ENCODE measurements around the gene CDR2L.
"Not testable (repeated sequence)": the region's sequence is repeated elsewhere in the genome, so short reads cannot be mapped to it uniquely, and the experiment has no call there.

The CDR2L gene

DNA sequence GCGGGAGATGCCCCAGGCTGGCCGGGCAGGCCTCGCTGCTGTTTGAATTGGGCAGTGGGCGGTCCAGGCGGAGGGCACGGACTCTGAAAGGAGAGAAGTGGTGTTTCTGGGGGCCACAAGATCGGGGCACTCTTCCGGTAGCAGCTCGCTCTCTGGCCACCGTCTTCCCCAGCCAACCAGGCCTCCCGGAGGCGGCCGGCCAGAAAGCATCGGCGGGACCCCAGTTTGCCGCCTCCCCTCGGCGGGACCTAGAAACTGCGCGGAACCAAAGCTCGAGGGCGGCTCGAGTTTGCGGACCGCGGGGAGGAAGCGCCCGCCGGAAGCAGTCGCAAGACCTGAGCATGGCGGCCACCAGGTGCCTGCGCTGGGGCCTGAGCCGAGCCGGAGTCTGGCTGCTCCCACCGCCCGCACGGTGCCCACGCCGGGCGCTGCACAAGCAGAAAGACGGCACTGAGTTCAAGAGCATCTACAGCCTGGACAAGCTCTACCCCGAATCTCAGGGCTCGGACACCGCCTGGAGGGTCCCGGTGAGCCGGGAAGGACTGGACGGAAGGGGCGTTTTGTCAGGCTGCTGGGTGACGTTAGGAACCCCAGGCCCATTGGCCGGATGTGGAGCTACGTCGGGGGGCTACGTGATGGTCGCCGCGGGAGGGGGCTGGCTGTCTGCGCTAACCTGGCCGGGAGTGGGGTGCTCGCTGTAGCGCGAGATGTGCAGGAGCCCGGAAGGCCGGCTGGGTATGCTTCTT, 25.1 kb downstream of the CDR2L start, which contains the start of gene MRPL58:
TSS of gene MRPL58 (plus strand) at position 325 of the 746 bp plus-strand sequence. CDS start at position 342, 17 bp downstream.
- peak; percentile 75 to 86 for DNase-seq

DNA sequence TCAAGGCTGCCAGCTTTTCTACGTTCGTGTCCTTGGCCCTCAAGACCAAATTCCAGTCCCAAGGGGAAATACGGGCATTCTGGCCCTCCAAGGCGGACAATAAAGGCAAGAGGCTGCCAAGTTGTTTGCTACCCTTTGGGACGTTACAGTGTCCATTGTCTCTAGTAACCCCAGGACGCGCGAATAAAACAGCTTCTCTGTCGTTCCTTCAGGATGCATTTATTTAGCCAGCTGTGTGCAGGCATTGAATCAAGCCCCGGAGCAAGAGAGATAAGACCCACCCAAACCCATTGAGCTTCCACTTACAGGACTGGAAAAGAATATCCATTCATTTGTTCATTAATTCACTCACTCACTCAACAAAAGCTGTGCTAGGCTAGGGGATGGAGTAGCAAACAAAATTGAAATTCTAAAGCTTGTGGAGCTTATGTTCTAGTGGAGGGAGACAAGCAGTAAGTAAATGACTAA, 25.7 kb downstream of the CDR2L start:
- DNase-seq = no peak

DNA sequence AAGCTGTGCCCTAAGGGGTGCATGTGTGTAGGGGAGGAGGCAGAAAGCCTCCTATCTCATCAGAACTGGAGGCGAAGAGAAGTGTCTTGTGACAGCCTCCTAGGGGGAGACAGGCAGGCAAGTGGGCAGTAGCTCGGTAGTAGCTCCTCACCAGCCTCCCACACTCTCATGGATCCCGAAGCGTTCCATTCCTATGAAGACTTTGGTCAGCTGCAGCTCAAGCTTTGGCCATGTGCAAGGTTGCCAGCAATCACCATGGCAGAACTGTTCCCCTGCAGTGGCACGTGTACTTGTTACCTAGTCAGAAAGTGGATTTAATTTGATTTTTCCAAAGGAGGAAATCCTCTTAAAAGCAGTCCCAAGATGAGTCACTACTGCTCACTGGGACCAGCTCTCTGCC, 31.7 kb downstream of the CDR2L start:
- no peak for DNase-seq

DNA sequence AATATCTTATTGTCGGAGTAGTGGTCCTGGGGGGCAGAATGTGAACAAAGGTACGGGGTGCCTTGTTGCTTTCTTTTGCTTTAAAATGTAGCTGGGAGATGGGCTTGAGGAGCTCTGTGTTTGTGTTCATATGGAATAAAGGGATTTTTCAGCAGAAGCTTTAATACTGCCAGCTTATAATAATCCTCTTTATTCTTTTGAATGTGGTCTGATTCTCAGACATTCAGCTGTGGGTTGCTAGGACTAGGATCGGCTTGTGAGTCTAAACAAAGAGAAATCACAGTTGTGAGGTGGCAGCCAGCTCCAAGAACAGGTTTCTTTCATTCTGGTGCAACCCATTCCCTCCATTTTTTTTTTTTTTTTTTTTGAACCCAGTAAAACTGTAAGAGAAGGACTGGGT, 32.3 kb downstream of the CDR2L start:
- DNase-seq = no peak

DNA sequence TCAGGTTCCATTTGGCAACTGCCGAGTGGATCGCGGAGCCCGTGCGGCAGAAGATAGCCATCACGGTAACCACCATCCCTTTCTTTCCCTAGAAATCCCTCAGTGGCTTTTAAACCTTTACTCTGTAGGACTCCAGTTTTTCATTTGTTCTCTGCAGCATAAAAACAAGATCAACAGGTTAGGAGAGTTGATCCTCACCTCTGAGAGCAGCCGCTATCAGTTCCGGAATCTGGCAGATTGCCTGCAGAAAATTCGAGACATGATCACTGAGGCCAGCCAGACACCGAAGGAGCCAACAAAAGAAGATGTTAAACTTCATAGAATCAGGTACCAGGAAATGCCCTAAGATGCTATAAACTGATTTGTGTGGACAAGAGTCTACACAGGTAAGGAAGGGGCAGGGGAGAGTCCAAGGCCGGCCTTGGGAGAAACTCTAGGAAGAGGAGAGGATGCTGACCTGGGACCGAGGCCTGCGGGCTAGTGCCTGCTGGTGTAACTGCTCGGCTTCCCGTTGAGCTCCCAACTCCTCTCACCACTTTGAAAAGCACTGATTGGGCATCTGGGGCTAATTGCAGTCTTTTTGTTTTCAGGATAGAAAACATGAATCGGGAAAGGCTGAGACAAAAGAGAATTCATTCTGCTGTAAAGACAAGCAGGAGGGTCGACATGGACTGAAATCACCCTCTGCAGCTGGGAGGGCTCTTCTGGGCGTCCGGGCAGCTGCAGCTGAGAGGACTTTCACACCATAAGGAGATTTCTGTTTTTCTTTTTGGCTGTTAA, 33.1 kb downstream of the CDR2L start:
- no peak for DNase-seq

DNA sequence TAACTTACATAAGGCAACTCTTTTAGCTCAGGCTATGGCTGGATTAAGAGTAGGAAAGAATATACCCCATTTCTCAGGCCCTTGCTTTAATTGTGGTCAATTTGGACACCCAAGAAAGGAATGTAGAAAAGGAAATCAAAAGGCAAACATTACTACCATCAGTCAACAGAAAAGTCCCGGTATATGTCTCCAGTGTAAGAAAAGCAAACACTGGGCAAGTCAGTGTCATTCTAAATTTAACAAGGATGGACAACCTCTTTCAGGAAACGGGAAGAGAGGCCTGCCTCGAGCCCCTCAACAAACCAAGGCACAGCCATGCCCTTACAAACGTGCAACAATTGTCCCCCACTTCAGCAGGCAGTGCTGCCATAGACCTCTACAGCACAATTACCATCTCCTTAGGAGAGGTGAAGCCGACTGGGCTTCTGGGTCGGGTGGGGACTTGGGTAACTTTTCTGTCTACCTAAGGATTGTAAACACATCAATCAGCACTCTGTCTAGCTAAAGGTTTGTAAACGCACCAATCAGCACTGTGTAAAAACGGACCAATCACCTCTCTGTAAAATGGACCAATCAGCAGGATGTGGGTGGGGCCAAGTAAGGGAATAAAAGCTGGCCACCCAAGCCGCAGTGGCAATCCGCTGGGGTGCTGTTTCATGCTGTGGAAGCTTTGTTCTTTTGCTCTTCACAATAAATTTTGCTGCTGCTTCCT, 37.4 kb downstream of the CDR2L start:
- DNase-seq = no peak

DNA sequence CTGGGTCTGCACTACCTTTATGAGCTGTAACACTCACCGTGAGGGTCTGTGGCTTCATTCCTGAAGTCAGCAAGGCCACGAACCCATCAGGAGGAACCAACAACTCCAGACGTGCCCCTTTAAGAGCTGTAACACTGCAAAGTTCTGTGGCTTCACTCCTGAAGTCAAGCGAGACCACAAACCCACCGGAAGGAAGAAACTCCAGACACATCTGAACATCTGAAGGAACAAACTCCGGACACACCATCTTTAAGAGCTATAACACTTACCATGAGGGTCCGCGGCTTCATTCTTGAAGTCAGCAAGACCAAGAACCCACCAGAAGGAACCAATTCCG, 37.9 kb downstream of the CDR2L start:
- DNase-seq = peak in 1 of 2 experiments; percentile 16

DNA sequence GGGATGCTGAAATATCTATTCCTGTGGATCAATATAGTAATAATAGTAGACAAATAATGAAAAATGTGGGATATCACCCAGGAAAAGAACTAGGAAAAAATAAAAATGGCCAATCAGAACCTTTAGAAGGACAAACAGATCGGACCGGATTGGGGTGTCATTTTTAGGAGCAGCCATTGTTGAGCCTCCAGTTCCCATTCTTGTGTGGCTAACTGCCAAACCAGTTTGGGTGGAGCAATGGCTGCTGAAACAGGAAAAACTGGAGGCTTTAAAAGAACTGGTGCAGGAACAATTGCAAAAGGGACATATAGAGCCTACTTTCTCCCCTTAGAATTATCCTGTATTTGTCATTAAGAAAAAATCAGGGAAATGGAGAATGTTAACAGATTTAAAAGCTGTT, 39.2 kb downstream of the CDR2L start:
- DNase-seq = peak in 1 of 2 experiments; percentile 14

DNA sequence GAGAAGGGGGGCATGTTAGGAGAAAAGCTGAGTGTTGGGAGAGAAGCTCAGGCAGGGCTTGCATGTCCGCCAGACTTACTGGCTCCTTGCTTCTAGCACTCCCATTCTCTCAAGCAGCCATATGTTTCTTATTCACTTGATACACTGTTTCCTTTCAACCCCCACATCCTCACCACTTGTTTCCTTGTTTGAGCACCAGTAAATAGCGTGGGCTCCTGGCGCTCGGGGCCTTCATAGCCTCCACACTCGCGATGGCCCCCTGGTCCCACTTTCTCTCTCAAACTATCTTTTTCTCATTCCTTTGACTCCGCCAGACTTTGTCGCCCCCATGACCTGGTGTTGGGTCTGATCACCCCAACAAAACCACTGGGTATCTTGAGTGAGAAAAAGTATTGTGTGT, 42.7 kb downstream of the CDR2L start:
- no peak for DNase-seq

DNA sequence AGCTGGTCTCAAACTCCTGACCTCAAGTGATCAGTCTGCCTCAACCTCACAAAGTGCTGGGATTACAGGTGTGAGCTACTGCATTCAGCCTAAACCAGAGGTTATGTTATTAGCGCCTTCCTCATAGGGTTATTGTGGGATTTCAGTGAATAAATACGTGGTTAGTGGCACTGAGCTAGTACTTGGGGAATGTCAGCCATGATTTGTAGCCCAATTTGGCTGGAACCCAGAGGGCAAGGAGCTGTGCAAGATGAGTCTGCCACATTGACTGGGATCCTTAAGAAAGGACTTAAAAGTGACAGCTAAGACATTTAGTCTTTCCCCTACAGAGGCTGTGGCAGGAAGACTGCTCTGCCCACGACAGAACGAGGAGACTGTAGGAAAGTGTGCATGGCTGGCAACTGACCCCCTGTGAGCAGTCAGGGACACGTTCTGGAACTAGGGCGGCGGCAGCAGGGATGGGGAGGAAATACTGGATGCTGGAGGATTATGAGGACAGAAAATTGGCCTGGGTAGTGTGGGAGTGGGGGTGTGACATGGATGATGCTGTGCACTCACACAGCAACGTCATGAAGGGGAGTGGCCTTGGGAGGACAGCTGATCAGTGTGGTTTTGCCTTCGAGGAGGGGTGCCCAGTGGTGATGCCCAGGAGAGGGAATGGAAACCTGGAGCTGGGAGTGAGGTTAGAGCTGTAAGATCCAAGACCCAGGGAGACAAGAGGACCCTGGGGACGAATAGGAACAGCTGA, 44.7 kb downstream of the CDR2L start:
- DNase-seq = peak in 1 of 2 experiments; percentile 37

DNA sequence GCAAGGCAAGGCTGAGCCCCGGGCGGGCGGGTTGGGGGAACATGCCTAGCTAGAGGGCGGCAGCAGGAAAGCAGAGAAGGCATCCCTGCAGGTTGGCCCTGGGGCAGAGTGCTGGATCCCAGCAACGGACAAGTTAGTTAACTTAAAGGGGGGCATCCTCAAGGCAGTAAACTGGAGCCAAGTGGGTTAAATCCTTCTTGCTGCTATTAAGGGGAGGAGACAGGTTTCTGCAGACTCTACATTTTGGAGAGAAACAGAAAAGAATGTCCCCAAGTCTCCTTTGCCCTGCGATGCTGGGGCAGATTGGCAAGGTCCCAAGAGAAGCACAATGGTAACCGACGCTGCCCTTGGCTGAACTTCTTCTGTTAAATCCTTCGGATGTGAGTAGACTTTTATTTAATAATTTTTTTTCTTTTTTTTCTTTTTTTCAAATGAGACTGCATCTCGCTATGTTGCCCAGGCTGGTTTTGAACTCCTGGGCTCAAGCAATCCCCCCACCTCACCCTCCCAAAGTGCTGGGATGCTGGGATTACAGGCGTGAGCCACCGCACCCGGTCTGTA, 45.4 kb downstream of the CDR2L start:
- DNase-seq = peak in 1 of 2 experiments; percentile 37

DNA sequence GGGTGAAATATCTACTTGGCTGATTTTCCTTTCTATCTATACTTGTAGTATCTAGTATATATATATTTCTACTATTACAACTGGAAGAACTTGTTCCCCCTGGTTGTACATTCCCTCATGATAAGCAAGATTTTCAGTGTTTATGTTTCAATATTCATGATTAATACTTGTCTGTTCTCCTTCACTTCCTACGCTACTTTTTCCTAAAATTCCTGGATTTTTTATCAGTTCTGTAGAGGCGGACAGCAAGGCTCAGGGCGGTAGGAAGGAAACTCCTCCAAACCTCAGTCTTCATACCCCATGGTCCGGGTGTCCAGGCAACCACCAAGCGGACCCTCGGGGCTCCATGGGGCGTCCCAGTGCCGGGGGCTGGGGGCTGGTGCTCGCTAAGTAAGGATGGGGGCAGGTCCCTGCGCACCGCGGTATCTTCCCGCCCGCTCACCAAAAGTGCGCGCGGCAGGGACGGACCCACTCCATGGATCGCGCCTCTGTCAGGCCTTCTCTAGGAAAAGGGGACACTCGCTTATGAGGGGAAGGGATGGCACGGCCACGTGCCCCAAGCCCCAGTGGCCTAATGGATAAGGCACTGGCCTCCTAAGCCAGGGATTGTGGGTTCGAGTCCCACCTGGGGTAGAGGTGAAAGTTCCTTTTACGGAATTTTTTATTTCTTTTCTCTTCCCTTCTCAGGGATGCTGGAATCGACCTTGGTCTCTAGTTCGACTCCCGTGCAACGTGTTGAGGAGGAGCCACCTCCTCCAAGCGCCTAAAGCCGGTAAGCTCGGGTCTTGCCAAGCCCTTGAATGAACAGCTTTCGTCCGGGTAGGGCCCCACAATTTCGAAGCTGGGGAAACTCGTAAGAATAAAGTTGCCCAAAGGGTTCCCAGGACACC, 46.2 kb downstream of the CDR2L start:
- peak; percentile 79 to 80 for DNase-seq

DNA sequence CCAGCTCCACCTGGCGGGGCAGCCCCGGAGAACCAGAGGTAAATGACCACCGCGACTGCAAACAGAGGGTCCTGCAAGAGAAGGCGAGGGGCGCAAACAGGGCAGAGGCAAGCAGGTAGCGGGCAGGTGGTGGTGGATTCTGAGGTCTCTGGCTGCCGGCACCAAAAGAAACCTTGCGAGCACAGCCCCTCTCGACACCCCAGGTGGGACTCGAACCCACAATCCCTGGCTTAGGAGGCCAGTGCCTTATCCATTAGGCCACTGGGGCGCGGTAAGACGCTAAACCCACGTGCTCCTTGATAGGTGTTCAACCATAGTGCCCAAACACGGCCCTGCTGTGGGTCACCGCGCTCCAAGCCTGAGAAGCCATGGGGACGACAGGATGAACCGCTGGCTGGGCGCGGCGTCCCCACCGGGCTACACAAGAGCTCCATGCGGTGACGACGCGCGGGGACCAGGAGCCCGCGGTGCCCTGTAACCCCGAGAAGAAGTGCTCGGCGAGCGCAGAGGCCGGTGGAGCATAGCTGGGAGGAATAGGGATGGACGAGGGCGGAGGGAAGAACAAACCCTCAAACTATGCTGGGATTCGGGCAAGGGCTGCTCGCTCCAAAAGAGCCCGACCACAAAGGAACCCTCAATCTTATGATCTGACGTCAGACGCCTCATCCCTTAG, 46.9 kb downstream of the CDR2L start:
- peak; percentile 85 to 90 for DNase-seq

DNA sequence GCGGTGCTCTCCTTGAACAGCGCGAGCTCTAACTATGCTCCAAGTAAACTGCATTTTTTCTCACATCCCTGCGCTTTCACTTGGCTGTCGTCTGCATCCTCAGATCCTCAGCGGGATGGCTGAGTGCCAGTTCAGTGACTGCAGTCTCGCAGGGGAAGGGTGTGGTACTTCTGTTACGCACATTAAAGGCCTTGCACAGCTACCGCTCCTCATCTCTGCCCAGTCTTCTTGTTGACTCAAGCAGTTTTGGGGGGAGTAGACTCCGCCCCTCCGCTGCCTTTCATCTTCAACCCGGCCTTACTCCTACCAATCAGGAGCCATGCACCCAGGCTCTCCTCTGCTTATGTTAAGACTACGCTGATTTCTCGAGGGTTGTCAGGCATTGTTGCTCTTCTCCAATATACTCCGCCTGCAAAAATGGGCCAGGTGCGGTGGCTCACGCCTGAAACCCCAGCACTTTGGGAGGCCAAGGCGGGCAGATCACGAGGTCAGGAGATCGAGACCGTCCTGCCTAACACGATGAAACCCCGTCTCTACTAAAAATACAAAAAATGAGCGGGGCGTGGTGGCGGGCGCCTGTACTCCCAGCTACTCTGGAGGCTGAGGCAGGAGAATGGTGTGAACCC, 49.3 kb downstream of the CDR2L start:
- no peak for DNase-seq

DNA sequence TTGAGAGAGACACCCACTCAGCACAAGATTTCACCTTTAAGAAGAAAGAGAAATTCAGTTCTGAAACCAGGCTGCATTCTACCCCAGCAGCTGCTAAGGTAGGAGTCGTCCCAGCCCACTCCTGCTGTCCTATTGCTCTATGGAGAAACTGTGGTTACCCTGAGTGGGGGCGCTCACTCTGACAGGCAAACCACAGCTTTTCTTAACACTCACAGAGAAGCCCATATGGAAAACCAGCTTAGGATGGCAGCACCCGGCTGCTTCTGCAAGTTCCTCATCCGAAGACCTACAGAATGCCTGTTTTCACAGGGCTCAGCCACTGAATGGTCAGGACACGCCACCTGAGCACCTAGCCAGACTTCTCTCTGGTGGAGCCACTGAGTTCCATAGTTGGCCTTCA, 51.8 kb downstream of the CDR2L start:
- DNase-seq = no peak

DNA sequence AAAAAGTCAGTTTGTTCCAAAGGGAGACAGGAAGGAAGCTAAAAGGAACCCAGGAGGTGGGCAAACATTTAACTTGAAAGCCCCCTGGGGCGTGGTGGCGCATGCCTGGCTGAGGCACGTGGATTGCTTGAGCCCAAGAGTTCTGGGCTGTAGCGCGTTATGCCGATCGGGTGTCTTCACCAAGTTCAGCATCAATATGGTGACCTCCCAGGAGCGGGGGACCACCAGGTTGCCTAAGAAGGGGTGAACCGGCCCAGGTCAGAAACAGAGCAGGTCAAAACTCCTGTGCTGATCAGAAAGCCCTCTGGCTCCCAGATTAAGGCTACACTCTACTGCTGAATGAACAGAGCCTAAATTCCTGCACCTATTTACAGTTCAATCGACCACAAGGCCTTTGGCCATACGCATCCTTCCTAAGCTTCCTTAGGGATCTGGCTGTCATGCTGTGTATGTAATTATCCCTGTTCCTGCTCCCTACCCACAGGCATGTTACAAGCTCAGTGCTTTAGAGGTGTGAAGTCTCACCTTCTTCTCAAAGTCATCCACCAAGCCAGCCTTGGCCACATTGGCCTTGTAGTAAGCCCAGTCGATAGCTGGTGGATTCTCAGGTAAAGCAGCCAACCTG, 54.3 kb downstream of the CDR2L start:
- DNase-seq = no peak

DNA sequence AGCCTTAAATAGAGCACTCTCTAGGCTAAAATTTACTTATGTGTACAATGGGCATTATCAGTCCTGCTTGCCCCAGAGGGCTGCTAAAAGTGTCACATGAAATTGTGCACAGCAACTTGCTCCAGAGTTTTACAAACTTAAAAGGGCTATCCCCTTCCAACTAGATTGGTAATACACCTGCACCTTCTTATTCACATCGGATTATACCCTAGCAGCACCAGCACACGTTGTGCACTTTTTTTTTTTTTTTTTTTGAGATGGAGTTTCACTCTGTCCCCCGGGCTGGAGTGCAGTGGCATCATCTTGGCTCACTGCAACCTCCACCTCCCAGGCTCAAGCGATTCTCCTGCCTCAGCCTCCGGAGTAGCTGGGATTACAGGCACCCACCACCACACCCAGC, 56.4 kb downstream of the CDR2L start:
- not testable (repeated sequence) for DNase-seq

DNA sequence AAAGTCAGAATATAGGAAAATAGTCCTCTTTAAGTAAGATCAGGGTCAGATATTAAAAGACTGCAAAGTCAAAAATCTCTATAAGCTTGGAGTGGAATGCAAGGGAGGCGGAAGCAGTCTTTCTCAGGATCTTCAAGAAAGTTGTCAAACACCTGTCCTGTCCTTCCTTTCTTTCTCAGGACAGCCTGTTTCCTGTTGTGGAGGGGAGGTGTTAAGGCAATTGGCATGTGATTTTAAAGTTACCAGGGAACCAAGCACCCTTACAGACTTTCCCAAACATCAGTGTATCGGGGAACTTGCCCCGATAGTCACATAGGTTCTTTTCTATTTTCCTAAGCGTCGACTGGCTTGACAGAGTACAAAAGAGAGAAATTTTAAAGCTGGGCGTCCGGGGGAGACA, 57.3 kb downstream of the CDR2L start:
- DNase-seq = no peak

DNA sequence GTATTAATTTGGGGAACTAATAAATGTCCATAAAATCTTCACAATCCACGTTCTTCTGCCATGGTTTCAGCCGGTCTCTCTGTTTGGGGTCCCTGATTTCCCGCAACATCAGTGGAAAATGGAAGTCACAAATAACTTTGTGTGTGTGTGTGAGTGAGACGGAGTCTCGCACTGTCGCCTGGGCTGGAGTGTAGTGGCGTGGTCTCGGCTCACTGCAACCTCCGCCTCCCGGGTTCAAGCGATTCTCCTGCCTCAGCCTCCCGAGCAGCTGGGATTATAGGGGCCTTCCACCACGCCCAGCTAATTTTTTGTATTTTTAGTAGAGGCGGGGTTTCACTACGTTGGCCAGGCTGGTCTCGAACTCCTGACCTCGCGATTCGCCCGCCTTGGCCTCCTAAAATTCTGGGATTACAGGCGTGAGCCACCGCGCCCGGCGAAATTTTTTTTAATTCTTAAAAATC, 58.5 kb downstream of the CDR2L start:
- not testable (repeated sequence) for DNase-seq
